ENCODE measurements around the gene SEPTIN10.
A peak's percentile ranks its signal among the peaks of the same experiment; 100 is the strongest.
"Not testable (repeated sequence)": the region's sequence is repeated elsewhere in the genome, so short reads cannot be mapped to it uniquely, and the experiment has no call there.

The SEPTIN10 gene

DNA sequence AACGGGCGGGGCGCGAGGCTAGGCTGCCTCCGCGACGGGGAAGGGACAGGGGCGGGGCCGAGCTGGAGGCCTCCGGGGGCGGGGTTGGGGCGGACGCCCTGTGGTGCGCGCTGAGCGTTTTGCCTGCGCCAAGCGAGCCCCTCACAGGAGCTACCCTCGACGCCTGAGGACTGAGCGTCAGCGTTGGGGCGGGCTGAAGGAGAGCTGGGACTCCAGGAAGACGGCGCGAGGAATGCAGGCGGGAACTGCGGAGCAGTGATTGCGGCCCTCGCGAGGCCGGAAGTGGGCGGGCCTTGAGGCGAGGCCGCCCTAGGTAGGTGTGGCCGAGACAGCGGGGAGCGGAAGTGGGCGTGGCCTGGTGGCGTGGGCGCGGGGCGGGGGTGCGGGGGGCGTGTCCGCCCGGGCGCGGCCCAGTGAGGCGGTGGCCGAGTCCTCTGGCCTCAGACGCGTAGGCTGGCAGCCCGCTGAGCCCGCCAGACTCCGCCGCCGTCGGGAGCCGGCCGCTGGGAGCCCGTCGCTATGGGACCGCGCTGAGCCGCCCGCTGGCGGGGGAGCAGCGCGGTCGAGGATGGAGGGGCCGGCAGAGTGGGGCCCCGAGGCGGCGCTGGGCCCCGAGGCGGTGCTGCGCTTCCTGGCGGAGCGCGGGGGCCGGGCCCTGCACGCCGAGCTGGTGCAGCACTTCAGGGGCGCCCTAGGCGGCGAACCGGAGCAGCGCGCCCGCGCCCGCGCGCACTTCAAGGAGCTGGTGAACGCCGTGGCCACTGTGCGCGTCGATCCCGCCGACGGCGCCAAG is at the start of gene SEPTIN10, which contains the start of gene SOWAHC:
TSS of gene SEPTIN10 (minus strand) at position 45 of the 793 bp plus-strand sequence. CDS start 139 bp downstream, outside the sequence.
TSS of gene SOWAHC (plus strand) at position 443 of the 793 bp plus-strand sequence. CDS start at position 569, 126 bp downstream.
- ATAC-seq, result peak; percentile 85 to 87

- ATAC-seq, result no peak
Observed at GRCh38 chr2:109662889-109663288, 49.1 kb upstream of the SEPTIN10 start.

GRCh38 chr2:109660046-109660860 is 46.5 kb upstream of the SEPTIN10 start:
- ATAC-seq, result no peak

DNA sequence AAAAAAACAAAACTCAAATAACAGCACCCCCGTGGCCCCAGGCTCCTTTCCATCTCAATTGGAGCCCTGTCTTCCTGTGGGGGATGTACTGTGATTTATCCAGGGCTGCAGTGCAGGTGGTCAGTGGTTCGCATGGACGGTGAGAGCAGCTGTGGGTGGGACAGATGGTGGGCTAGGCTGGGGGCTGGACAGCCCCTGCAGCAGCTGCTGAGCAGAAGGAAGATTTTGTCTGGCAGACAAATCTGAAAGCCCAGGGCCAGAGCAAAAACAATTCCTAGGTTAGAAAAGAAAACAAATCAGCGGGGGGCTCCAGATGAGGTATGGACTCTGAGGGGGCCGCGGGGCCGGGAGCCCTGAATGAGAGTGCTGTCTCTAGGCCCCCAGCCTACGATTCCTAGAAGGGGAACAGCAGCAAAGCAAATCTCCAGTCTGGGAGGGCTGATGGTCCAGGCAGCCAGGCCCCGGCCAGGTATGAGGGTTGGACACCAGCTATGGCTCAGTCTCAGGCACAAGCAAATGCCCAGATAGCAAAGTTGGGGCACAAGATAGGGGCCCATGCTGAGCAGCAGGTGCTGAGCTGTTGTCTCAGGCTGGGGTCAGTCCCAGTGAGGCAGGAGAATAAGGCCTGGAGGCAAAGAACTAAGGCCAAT is 45.8 kb upstream of the SEPTIN10 start:
- ATAC-seq, result no peak

DNA sequence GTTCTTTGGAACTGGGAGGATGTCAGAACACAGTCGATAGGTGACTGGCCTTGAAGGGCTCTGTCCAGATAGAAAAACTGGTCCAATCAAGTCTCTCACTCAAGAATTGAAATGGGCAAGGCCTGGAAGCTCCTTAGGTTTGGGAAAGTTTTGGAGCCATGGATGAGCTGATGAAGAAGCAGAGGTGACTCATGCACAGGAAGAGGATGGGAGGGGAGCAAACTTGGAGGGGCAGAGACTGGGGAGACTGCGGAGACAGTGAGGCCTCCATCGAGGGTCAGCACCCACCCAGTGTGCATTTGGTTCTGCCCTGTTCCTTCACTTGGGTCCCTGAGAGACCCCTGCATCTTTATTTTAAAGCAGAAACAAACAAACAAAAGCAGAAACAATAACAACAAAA is 41.5 kb upstream of the SEPTIN10 start:
- ATAC-seq, result no peak

GRCh38 chr2:109654326-109655050 is 40.7 kb upstream of the SEPTIN10 start:
- no peak for ATAC-seq

GRCh38 chr2:109649736-109650695 is 36.2 kb upstream of the SEPTIN10 start:
- ATAC-seq, result no peak

DNA sequence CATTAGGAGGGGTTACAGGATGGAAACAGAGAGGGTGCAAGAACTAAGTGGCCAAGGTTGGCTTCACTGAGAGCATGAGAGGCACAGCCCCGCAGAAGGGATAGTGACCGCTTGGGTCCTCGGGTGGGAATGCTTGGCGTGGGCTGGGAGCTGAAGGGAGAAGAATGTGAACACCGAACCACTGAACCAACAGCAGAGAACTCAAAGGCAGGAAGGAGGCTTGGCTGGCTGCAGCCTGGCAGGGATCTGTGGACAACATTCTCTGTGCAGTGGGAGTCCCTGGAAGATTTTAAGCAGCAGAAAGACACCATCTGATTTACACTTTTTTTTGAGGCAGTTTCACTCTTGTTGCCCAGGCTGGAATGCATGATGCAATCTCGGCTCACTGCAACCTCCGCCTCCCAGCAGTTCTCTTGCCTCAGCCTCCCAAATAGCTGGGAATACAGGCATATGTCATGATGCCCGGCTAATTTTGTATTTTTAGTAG is 34.3 kb upstream of the SEPTIN10 start:
- no peak for ATAC-seq

DNA sequence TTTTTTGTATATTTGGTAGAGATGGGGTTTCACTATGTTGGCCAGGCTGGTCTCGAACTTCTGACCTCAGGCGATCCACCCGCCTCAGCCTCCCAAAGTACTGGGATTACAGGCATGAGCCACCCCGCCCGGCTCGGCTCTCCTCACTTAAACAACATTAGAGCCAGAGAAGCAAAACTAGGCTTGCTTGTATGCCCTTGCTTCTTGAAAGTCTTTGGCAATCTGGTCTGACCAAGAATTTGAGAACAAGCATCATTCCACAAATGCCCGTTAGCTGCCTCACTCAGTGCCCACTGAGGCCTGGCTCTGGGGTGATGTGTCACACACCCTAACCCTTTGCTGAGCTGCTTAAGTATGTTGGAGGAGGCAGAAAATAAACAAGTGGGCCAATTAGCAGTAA is 33.9 kb upstream of the SEPTIN10 start:
- no peak for ATAC-seq

DNA sequence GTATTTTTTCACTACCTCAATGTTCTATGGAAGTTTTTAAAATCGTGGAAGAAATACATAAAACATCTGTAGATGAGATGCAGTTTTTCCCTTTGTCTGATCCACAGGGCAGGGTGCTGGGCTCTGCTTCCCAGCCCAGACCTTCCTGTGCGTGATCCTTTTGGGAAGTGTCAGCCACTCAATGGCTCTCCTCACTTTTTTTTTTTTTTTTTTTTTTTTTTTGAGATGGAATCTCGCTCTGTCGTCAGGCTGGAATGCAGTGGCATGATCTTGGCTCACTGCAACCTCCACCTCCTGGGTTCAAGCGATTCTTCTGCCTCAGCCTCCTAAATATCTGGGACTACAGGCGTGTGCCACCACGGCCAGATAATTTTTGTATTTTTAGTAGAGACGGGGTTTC is 33.2 kb upstream of the SEPTIN10 start:
- ATAC-seq, result no peak

DNA sequence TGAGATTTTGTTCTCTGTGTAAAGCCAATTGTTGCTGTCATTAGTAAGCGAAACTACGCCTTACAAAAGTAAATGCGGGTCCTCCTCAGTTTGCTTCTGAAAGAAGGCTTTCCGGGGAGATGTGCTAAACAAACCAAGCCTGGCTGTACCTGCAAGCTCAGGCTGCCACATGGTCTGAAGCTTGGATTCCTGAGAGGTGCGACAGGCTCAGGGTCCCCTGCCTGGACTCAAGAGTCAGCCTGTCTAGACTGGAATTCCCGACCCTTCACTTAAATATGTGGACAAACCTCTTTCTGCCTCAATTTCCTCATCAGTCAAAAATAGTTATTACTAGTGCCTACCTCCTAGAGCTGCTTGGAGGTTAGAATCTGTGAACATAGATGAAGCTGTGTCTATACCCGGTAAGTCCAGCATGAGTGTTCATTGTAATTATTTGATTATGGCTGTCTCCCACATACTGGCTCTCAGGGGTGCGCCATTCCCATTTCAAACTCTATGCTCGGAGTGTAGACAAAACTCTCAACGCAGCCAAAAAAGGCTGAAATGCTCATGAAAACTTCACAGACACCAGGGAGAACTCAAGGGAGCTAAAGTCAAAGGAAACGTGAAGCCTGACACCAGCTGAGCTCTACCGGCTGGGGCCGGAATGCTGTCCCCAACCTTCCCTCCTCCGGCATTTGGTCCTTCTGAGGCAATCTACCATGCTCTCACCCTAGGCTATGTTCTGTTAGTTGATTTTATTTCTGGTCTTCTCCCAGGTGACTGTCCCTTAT is 31.8 kb upstream of the SEPTIN10 start:
- ATAC-seq, result no peak

DNA sequence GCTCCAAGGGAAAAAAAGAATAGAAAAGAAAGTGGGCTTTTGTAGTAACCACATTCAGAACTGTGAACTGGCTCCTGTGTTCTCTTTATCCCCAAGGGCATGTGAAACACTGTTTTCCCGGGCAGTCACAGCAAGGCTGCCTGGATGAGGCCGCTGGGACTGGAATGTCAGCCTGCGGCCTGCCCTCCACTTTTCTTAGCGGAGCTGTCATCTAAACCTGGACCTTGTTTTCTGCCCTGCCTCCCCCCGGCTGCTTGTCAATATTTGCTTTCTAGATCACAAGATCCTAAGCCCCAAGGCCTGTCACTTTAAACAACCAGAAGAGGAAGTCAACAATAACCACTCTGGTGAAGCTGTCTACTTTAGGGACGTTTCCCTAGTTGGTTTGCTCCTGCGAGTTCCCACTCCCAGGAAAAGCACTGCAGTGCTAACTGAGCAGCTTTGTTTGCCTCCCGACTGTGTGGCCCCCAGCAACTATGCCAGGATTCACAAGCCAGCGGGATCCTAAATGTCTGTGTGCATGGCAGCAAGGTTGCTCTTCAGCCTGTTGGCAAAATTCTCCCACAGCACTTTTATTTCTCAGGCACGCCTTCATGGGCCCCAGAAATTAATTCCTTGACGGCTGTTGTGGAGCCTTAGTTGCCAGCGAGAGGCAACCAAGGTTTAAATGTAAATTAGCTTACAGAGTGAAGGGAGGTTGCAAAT is 31.0 kb upstream of the SEPTIN10 start:
- ATAC-seq, result no peak

DNA sequence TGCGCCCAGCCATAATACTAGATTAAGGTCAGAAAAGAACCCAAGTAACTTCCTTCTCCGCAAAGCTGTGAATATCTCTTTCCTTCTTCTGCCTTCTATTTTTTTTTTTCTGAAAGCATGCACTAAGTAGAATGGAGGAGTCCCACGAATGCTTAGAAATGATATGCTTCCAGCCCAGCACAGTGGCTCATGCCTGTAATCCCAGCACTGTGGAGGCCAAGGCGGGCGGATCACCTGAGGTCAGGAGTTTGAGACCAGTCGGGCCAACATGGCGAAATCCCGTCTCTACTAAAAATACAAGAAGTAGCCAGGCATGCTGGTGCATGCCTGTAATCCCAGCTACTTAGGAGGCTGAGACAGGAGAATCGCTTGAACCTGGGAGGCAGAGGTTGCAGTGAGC is 26.2 kb upstream of the SEPTIN10 start:
- ATAC-seq, result not testable (repeated sequence)

DNA sequence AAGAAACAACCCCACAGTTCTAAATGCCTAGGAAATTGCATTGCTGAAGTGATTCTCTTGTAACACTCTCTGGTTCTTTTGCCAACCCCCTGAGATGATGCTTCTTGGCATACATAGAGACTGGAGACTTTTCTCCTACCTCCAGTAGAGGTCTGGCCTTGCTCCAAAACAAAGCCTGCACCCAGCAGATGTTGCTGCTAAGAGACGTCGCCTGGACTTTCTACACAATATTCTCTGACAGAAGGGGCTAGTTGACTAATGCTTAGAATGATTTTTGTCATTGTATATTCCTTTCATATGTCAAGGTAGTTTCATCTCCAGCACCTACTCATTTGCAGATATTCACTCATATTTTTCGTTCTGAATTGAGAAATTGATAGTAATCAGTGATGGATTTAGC is 25.0 kb upstream of the SEPTIN10 start:
- ATAC-seq, result peak in 1 of 2 donors; percentile 41

GRCh38 chr2:109637749-109638570 is 24.2 kb upstream of the SEPTIN10 start:
- ATAC-seq, result peak; percentile 51 to 63

GRCh38 chr2:109636317-109636716 is 22.6 kb upstream of the SEPTIN10 start:
- no peak for ATAC-seq

DNA sequence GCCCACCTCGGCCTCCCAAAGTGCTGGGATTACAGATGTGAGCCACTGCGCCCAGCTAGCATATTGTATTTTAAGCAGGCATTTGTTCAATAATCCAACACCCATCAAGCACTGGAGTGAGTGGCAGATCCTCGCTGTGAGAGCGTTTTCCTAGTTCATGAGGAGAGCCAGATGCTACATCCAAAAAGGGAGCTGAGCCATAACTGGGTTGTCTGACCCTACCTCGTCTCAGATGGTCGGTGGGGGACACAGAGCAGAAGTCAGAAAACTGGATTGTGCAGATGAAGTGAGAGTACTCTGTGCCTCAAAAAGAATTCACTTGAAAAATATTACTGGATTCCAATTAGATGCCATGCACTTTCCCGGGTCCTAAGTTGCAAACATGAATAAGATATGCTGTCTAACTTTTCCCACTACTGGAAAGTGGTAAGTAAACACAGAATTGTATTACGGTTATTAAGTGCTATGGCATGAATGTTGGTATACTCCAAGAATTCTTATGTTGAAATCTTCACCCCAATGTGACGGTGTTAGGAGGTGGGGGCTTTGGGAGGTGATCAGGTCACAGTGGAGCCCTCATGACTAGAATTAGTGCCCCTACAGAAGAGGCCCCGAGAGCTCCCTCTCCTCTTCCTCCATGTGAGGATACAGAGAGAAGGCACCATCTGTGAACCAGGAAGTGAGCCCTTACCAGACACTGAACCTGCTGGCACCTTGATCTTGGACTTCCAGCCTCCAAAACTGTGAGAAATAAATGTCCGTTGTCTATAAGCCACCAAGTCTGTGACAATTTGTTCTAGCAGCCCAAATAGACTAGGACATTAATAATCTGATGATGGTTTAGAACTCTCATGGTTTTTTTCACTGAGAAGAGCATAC is 21.9 kb upstream of the SEPTIN10 start:
- ATAC-seq, result no peak
